T47D (cell line): ENCODE results near the gene PDZD2.
"Not testable (repeated sequence)": the region's sequence is repeated elsewhere in the genome, so short reads cannot be mapped to it uniquely, and the experiment has no call there.

ENCODE experiments used
- DNase-seq, 2 experiments: peaks; one replicate each; pipeline versions ENCODE4 v3.0.0 to v3.0.0-alpha.2; 2011 to 2012; ENCODE audit warnings: low read depth in 1 of 2, low spot score in 1 of 2
- JUND ChIP-seq: IDR thresholded peaks from 2 replicates; pipeline ENCODE4 v1.6.1; 2012; ENCODE audit warnings: low read depth
- in situ Hi-C: cut with HindIII; loops from 2 replicates; pipeline ENCODE4 v1.10.0; 2016; ENCODE audit warnings: low sequenced_read_pairs, low pct_unique_long_range_greater_than_20kb

The PDZD2 gene

DNA sequence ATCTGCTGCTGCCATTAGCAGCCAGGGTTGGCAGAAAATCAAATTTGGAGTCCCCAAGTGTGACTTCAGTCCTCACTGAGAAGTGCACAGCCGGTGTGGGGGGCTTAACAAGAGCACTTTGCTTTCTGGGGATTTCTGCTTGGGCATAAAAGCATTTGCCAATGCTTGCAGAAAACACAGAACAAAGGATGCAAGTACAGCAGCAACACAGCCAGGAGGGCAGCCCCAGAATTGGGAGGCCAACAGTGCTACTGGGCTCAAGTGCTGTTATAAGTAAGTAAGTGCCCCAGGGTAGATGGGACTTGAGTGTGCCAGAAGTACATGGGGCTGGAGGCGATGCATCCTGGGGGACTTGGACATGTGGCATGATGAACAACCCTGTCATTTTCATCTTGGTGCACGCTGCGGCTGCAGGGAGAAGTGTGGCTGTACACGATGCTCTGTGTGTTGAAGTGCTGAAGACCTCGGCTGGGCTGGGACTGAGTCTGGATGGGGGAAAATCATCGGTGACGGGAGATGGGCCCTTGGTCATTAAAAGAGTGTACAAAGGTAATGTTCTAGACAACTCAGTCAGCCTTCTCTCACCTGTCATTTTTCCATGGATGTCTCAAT, 461.9 kb downstream of the PDZD2 start:
- no peak for TF ChIP-seq JUND
- DNase-seq = no peak
- in situ Hi-C loops = no loop called here

DNA sequence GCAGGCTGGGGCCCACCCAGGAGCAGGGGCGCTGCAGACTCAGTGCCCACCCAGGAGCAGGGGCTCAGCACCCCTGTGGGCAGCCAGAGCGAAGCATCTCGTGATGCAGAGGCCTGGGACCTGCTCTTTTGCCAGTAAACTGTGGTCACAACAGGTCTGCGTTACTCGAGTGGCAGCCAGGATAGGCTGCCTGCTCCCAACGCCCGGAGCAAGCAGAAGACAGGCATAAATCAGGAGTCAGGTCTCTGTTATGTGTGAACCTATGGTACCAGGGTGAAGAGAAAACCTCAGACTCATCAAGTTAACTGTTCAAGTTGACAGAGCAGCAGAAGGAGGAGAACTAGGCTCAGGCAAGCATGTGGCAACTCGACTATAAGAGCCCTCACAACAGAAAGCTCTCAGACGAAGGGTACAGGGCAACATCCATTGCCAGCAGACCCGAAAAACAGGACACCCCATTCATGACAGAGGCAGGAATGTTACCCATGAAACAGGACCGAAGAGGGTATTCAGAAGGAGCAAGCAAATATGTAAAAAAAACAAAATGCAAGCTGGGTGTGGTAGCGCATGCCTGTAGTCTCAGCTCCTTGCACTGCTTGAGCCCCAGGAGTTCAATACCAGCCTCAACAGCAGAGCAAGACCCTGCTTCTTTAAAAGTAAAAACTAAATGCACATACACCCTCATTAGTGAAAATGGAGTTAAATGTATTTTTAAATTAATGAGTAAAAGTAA, 463.5 kb downstream of the PDZD2 start:
- DNase-seq = no peak
- TF ChIP-seq JUND = no peak
- in situ Hi-C loops = no loop called here

DNA sequence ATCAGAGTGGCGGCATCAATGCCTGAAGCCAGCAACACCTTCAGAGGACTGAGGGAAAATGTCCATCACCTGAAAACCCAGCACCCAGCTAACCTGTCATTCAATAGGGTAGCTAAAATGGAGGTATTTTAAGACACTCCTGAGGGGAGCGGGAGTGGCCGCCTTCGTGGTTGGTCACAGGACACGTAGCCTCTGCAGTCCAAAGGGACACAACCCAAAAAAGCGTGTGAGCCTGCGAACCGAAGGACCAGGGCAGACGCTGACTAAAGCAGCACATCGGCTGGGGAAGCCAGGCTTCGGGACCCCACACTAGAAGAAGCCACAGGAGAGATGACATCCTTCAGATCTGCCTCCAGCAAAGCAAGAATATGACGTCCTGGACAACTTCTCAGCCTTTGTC, 464.6 kb downstream of the PDZD2 start:
- in situ Hi-C loops = no loop called here
- TF ChIP-seq JUND = no peak
- no peak for DNase-seq

GRCh38 chr5:32107291-32107690, 468.4 kb downstream of the PDZD2 start:
- DNase-seq = no peak

DNA sequence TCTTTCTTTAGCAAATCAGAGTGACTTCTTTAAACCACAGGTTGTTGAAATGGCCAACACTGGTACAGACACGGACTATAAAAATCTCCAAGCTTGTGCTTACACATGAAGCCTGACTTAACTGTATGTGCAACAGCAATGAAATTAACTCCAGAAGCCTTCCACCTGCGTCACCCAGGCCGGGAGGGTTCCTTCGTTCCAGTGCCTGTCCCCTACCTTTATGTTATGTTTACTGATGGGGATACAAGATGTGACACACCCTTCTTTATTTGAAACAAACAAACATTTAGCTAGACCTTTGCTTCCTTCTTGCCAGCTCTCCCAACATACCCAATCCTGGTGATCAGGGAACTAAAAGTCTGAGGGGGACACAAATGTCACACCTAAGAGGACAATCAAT, 469.2 kb downstream of the PDZD2 start:
- in situ Hi-C loops = no loop called here
- no peak for TF ChIP-seq JUND
- no peak for DNase-seq

More at GRCh38 chr5:32107291-32107690, 468.4 kb downstream of the PDZD2 start:
- in situ Hi-C loops = no loop called here
- no peak for TF ChIP-seq JUND

- TF ChIP-seq JUND = no peak
- no peak for DNase-seq
- in situ Hi-C loops = no loop called here
Measured at GRCh38 chr5:32109236-32109635, 470.3 kb downstream of the PDZD2 start.

DNA sequence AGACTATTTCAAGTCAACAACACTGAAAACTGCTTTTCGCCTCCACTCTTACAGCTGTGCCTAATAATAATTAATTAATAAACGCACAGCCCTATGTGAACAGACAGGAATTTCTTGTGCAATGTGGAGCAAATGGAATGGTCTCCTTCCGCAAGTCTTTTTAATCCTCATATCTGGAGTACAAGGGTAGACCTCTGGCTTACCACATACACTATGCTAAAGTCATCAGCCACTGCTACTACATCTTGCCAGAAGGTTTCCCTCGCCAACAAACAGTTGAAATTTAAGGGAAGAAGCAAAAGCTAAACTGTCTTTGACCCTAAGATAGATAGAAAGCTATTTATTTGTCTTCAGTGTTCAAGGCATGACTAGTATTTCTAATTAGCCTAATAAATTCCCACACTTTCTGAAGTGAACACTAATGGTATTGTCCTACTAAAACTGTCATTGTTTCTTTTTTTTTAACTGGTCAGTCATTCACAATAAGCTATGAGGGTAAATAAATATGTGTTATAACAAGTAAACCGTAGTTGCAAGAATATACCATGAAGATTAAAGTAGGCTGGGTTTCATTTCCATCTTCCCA, 471.3 kb downstream of the PDZD2 start:
- no peak for DNase-seq
- in situ Hi-C loops = no loop called here
- TF ChIP-seq JUND = no peak

DNA sequence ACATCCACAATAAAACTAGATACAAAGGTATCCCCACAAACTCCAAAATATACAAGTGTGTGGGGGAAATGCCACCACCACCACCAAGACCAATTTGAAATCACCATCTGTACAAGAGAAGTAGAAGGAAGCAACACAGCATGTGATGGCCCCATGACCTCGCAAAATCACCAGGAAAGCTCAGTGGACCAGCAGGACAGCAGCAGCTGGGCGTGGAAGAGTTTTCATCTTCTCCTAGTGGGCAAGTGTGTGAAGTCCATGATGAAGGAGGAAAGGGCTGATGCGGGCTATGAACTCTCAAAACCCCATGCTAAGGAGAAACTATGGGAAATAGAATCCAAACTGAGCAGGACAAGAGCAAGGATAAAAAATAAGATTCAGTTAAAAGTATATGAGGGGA, 477.1 kb downstream of the PDZD2 start:
- in situ Hi-C loops = no loop called here
- no peak for DNase-seq

GRCh38 chr5:32116574-32117313, 477.8 kb downstream of the PDZD2 start:
- no peak for TF ChIP-seq JUND
- in situ Hi-C loops = no loop called here

More for the DNA sequence above, 477.1 kb downstream of the PDZD2 start:
- no peak for TF ChIP-seq JUND

GRCh38 chr5:32118922-32119321, 480.0 kb downstream of the PDZD2 start:
- DNase-seq = not testable (repeated sequence)

More at GRCh38 chr5:32116574-32117313, 477.8 kb downstream of the PDZD2 start:
- DNase-seq = no peak

GRCh38 chr5:32123058-32123805, 484.3 kb downstream of the PDZD2 start:
- no peak for DNase-seq
- TF ChIP-seq JUND = no peak
- in situ Hi-C loops = no loop called here

More at GRCh38 chr5:32118922-32119321, 480.0 kb downstream of the PDZD2 start:
- in situ Hi-C loops = not testable (repeated sequence)
